Effector CD4-positive, alpha-beta T cell (primary cell): ENCODE results near the gene DPF3.

ENCODE experiments used
- DNase-seq: peaks from one replicate; pipeline ENCODE4 v3.0.0-alpha.2; 2020

The DPF3 gene

DNA sequence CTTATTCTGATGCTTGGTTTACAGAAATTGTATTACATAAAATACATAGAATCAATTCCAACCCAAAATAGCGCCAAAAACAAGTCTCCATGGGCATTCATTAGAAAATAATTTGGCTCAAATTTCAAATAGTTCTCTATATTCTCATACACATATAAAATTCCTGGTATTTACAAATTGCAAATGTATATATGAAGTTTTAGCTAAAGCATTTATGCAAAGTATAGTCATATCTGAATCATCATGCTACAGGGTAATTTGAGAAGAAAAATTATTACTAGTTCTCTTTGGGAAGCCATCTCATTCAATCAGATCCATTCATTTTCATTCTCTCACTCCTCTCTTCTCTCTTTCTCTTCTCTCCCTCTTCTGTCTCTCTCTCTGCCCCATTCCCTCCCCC, 257.8 kb downstream of the DPF3 start:
- DNase-seq = no peak

- DNase-seq = no peak
Observed at GRCh38 chr14:72634691-72635616, 258.9 kb downstream of the DPF3 start.

DNA sequence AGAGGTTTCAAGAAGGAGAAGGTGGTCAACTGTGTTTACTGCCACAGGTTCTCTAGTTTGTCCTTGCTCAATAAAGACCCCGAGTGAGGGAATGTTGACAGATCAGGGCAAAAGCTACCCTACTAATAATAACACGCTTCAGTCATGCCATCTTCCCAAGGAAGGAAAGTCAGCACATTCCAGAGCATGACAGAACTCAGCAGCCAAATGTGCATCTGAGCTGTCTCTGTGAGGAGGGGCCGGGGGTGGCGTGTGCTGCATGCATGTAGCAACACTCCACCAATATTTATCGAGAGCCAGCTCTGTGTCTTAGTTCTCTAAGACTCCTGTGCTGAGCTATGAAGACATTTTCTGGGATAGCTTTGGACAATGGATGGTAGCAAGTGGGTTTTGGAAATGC, 260.4 kb downstream of the DPF3 start:
- no peak for DNase-seq

- DNase-seq = no peak
Observed at GRCh38 chr14:72632727-72633126, 261.2 kb downstream of the DPF3 start.

- DNase-seq = no peak
Observed at GRCh38 chr14:72631401-72631800, 262.5 kb downstream of the DPF3 start.

GRCh38 chr14:72630374-72630773, 263.5 kb downstream of the DPF3 start:
- no peak for DNase-seq

- DNase-seq = no peak
Observed at GRCh38 chr14:72629534-72629933, 264.4 kb downstream of the DPF3 start.

DNA sequence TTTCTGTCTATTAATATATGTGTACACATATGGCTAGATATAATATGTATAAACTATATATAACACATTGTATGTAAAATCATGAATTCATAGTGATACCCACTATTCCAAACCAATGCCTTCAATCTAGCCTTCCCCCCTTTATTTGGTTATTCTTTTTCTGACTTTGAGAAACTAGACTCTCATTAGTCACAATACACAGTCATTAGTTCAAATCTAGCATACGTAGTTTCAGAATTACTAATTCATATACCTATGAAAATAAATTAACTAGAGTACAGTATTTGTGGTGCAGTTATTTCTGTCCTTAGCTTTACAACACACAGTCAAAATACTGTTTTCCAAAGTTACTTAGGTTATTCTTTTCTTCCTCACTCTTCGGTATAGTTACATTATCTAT, 268.2 kb downstream of the DPF3 start:
- DNase-seq = no peak

DNA sequence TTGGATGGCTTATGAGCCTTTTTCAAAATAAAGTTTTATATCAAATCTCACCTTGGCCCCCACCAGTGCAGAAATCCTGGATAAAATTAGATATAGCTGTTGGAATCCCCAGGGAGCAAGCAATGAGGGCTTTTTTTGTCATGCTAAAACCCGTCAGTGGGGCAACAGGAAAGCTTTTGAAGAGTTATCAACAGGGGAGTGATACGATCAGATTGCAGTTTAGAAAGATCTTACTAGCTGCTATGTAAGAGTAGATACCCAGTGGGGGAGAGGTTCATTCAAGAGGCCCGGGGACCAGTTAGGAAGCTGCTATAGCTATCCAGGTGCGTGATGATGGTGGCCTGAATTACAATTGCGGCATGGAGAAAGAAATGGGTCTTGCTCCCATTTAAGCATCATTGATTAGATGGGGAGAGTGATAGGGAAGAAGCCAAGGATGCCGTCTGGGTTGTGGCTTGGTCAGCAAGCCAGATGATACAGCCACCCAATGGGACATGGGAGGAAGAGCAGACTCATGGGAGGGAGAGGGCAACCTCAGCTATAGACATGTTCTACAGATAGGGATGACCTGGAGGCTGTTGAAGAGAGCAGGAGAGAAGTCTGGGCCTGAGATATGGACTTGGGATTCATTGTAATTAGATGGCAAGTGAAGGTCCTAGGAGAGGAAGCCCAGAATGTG, 272.4 kb downstream of the DPF3 start:
- no peak for DNase-seq

DNA sequence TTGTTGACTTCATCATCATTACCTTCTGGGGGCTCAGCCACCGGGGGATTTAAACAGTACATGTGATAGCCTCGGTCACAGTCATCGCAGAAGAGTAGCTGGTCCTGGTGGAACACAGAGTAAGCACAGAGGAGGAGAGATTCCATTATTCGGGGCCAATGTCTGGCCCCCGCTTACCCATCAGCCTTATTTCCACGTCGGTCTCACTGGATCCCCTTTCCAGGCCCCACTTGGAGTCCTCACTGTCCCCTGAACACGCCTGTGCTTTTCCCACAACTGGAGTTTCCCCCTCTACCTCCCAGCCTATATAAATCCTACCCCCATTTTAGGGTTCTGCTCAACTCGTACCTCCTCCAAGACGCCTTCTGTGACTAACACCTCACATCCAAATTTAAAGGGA, 274.0 kb downstream of the DPF3 start:
- no peak for DNase-seq

- no peak for DNase-seq
Observed at GRCh38 chr14:72619111-72619571, 274.8 kb downstream of the DPF3 start.

- DNase-seq = no peak
Observed at GRCh38 chr14:72618424-72618823, 275.5 kb downstream of the DPF3 start.

DNA sequence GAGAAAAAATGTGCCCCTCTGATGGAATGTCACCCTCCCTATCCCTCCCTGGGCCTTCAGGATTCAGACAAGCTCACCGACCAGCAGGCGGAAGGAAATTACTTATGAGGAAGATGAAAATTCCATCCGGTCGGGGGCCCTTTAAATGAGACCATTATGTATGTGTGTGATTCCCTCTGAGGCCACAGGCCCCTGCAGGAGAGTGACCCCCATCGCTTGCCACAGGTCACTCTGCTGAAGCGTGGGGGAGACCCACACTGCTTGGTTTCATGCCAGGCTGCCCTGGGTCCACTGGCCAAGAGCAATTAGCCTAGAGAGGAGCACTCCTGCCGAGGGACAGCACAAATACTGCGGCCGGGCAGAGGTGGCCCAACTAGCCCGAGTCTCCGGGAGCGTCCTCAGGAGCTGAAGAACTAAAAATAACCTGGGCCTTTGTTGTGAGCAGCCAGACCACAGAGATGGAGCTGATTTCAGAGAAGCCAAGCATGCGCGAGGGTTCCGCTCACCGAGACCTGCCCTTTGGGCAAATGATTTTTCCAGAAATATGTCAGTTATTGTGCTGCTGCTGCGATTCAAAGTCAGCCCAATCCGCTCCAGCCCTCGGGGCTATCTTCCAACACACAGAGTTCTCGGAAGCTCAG, 276.4 kb downstream of the DPF3 start:
- DNase-seq = no peak

DNA sequence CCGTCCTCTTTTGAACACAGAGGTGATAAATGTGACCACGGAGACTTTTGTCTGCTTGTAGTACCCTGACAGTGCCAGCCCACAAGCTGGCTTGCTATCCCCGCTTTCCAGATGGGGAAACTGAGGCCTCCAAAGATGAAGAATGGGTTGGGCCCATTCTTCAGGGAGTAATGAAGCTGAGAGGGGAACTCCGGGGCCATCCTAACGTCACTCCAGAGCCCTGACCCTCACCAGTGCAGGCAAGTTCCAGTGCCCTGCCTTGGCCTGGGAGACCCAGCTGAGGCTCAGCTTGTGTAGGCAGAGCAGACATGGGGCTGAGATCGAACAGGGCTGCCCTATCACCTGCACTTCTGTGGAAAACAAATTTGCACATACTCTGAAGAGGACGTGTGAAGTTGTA, 277.1 kb downstream of the DPF3 start:
- DNase-seq = no peak

GRCh38 chr14:72616294-72616693, 277.6 kb downstream of the DPF3 start:
- DNase-seq = no peak

DNA sequence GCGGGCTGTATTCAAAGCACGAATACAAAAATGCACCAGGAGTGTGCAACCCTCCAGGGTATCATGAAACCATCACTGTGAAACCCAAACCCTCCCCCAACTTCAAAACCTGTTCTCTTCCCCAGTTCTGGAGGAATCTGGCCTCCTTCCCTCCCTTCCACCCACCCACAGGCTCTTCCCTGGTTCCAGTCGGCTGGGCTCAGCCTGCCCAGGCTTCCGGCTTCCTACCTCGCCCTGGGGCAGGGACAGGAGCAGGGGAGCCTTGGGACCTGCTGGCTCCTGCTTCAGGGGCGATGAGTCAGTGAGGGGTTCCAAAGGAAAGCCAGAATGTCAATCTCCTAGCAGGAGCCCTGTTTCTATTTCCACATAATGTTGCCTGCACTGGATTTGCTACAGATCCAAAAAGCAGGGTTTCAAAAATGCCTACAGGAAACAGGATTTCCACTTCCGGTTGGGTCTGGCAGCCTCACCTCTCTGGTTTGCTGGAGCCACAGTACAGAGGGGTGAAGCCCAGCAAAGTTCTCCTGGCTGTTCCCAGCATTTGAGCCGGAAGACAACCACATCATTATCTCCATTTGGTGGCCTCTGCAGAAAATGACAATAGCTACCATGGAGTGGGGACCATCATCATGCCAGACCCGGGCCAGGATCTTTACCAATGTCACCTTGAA, 278.3 kb downstream of the DPF3 start:
- DNase-seq = no peak

- DNase-seq = no peak
Observed at GRCh38 chr14:72614891-72615415, 278.9 kb downstream of the DPF3 start.

GRCh38 chr14:72614365-72614764, 279.5 kb downstream of the DPF3 start:
- no peak for DNase-seq

DNA sequence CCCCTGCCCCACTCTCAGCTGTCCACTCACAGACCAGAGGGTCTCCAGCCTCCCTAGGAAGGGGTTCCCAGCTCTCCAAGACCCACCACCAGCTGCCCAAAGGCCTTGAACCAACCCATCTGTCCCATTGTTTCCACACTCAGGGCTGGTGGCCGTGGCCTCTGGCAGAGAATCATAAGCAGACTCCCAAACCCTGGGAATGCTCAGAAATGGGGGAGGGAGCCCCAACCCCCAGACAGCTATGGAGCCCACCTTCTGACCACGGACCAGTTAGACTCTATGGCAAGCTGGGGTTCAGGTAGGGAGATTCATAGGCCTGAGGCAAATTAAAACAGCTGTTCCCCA, 280.0 kb downstream of the DPF3 start:
- no peak for DNase-seq

DNA sequence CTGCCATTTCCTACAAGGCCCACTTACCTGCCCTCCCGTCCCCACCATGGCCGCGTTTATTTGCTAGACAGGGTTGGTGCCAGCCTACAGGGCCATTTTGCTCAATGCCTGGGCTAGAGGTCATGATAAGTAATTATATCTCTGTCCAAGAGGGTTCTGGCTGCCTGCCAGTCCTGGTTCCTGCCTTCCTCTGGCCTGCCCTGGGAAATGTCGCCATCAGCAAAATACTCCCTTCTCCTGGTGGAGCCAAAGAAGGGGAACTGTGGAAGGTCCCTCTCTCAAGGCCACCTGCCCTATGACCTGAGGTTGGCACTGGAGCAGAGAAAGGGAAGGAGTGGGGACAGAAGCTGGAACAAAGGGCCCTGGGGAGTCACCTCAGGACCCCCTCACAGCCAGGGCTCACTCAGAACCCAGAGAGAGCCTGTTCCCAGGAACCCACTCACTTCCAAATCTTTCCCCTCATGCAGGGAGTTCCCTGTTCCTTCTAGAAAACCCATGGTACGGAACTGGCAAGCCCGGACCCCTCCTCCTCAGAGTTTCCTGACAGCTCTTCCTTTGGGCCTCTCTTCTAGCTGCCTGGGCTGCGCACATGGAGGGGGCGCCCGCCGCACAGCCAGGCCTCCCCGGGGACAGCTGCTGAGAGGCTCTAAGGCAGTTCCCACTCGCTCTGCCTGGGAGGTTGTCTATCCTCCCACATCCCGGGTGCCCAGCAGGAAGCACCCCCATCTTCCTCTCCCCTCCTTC, 280.5 kb downstream of the DPF3 start:
- no peak for DNase-seq

DNA sequence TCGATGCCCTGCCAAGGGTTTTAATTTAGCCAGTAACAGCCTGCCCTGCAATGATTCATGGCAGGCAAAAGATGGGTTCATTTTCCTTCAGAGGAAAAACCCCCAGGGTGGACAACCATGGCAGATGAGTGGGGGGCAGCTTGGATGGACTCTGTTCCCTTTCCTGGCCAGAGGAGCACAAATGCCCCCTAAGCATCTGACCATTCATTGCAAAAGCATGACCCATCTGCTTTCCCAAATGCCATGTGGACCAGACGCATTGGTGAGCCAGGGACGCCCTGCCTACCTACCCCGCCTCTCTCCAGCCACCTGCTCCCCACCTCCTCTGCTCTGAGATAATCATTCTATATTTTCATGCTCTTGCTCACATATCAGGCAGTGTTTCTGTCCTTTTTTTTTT, 281.9 kb downstream of the DPF3 start:
- no peak for DNase-seq

GRCh38 chr14:72611506-72611905, 282.4 kb downstream of the DPF3 start:
- no peak for DNase-seq
